ENCODE data around the gene SLC4A4. TPM values are rescaled to one million over a fixed set of nuclear protein-coding genes. Genes with fewer than 3 reads are reported as not detected.

SLC4A4 gene
- total RNA-seq, 2 experiments from 2014 or later = 0.08 to 0.14 TPM

- DNase-seq = no peak
- ChIA-PET POLR2A (no interaction called here), CTCF (interaction anchor here (0.7 kb wide), 1 partner anchor 652 kb away, joined by 3 read pairs; no protein-coding TSS in a partner anchor)
- Mint-ChIP-seq H3K27ac (no peak overlapping the region), H3K4me3 (no peak overlapping the region), H3K36me3 (ENCODE audit: low read depth) (no peaks in the 10 kb centered on the region), H3K9me3 (no peaks in the 10 kb centered on the region), H3K4me1 (ENCODE audit: low read depth) (no peaks in the 10 kb centered on the region), H3K27me3 (no peaks in the 10 kb centered on the region)
- Histone ChIP-seq H3K27ac (ENCODE audit: low read depth in 1 of 2, low read length in 2 of 2) (no peak overlapping the region), H3K4me1 (ENCODE audit: insufficient read depth, low read length) (no peaks in the 10 kb centered on the region), H3K27me3 (ENCODE audit: control insufficient read depth in 1 of 2, insufficient read depth in 2 of 2, low read length in 2 of 2) (no peaks in the 10 kb centered on the region), H3K9me3 (ENCODE audit: control insufficient read depth in 1 of 2, insufficient read depth in 1 of 2, low read length in 2 of 2) (no peaks in the 10 kb centered on the region), H3K4me3 (ENCODE audit: low read length) (no peak overlapping the region), H3K36me3 (ENCODE audit: insufficient read depth, low read length) (no peaks in the 10 kb centered on the region)
- intact Hi-C loops (cut with DNase I, micrococcal nuclease) = no loop called here
- no peak for TF ChIP-seq CTCF (IDR thresholded peaks at IDR 0.05)
- ATAC-seq (ENCODE audit: poor library complexity) = no peak
Observed at GRCh38 chr4:71532407-71532806, 193.6 kb downstream of the SLC4A4 start.

DNA sequence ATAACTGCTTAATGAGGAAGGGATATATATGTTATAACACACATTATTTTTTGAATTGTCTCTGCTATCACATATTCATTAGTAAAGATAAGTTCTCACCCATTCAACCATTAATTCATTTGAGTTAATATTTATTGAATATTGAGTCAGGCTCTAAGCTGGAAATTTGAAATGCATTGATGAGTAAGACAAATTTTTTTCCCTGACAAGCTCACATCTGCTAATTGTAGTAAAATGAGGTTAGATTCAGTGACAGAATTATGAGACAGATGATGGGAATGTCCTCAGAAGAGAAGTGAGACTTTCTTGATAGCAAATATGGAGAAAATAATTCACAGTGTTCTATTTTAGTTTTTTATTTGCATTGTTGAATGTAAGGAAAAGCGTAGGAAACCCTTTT is 194.3 kb downstream of the SLC4A4 start:
- TF ChIP-seq CTCF (IDR thresholded peaks at IDR 0.05) = no peak
- intact Hi-C loops (cut with DNase I, micrococcal nuclease) = no loop called here
- Histone ChIP-seq H3K27ac (ENCODE audit: low read depth in 1 of 2, low read length in 2 of 2) (no peak overlapping the region), H3K4me1 (ENCODE audit: insufficient read depth, low read length) (no peaks in the 10 kb centered on the region), H3K36me3 (ENCODE audit: insufficient read depth, low read length) (no peaks in the 10 kb centered on the region), H3K9me3 (ENCODE audit: control insufficient read depth in 1 of 2, insufficient read depth in 1 of 2, low read length in 2 of 2) (no peaks in the 10 kb centered on the region), H3K4me3 (ENCODE audit: low read length) (no peak overlapping the region), H3K27me3 (ENCODE audit: control insufficient read depth in 1 of 2, insufficient read depth in 2 of 2, low read length in 2 of 2) (no peaks in the 10 kb centered on the region)
- H3K4me3 Mint-ChIP-seq = no peak overlapping the region
- H3K36me3 Mint-ChIP-seq (ENCODE audit: low read depth) = no peaks in the 10 kb centered on the region
- ChIA-PET CTCF (no interaction called here), POLR2A (no interaction called here)
- no peaks in the 10 kb centered on the region for H3K9me3 Mint-ChIP-seq
- H3K4me1 Mint-ChIP-seq (ENCODE audit: low read depth) = no peaks in the 10 kb centered on the region
- H3K27me3 Mint-ChIP-seq = no peaks in the 10 kb centered on the region
- no peak overlapping the region for H3K27ac Mint-ChIP-seq
- DNase-seq (no peak), ATAC-seq (ENCODE audit: poor library complexity) (no peak)

GRCh38 chr4:71537551-71538065 is 198.8 kb downstream of the SLC4A4 start:
- POLR2A ChIA-PET = no interaction called here
- intact Hi-C loops (cut with DNase I, micrococcal nuclease) = no loop called here
- DNase-seq (no peak), ATAC-seq (ENCODE audit: poor library complexity) (no peak)
- TF ChIP-seq CTCF (IDR thresholded peaks at IDR 0.05) = no peak
- Mint-ChIP-seq H3K4me1 (ENCODE audit: low read depth) (no peaks in the 10 kb centered on the region), H3K4me3 (no peak overlapping the region), H3K9me3 (no peaks in the 10 kb centered on the region), H3K36me3 (ENCODE audit: low read depth) (no peaks in the 10 kb centered on the region), H3K27me3 (no peaks in the 10 kb centered on the region), H3K27ac (no peak overlapping the region)
- Histone ChIP-seq H3K36me3 (ENCODE audit: insufficient read depth, low read length) (no peaks in the 10 kb centered on the region), H3K27ac (ENCODE audit: low read depth in 1 of 2, low read length in 2 of 2) (no peak overlapping the region), H3K4me3 (ENCODE audit: low read length) (no peak overlapping the region), H3K4me1 (ENCODE audit: insufficient read depth, low read length) (no peaks in the 10 kb centered on the region), H3K27me3 (ENCODE audit: control insufficient read depth in 1 of 2, insufficient read depth in 2 of 2, low read length in 2 of 2) (no peaks in the 10 kb centered on the region), H3K9me3 (ENCODE audit: control insufficient read depth in 1 of 2, insufficient read depth in 1 of 2, low read length in 2 of 2) (no peaks in the 10 kb centered on the region)
- CTCF ChIA-PET = no interaction called here

All from CD4-positive, alpha-beta T cell (primary cell).